SK-N-SH (cell line): ENCODE data around the gene PLEKHD1.

ENCODE experiments used
- EP300 ChIP-seq, 2 experiments: IDR thresholded peaks; 2 replicates each; pipeline versions ENCODE4 v1.4.0 to v1.6.1; 2012; ENCODE audit warnings: borderline replicate concordance in 1 of 2, low read depth in 1 of 2, low read length in 1 of 2
- EZH2phosphoT487 ChIP-seq: fragments of 200-600 bp; sonication (generic); IDR thresholded peaks from 2 replicates; pipeline ENCODE4 v1.6.1; 2017; ENCODE audit warnings: low read depth, mixed run types, mild to moderate bottlenecking, antibody characterized with exemption, moderate library complexity, borderline replicate concordance
- FOXM1 ChIP-seq: IDR thresholded peaks from 2 replicates; pipeline ENCODE4 v1.4.0; 2012; ENCODE audit warnings: low read depth, mild to moderate bottlenecking
- GABPA ChIP-seq: IDR thresholded peaks from 2 replicates; pipeline ENCODE4 v1.4.0; 2012; ENCODE audit warnings: low read depth, mild to moderate bottlenecking
- NRF1 ChIP-seq: IDR thresholded peaks from 2 replicates; pipeline ENCODE4 v1.6.1; 2012; ENCODE audit warnings: low read depth, mild to moderate bottlenecking, low read length
- PBX3 ChIP-seq: IDR thresholded peaks from 2 replicates; pipeline ENCODE4; 2012
- POLR2AphosphoS5 ChIP-seq: IDR thresholded peaks from 2 replicates; pipeline ENCODE4 v1.6.1; 2012; ENCODE audit warnings: low read depth, low read length
- RAD21 ChIP-seq: IDR thresholded peaks from 2 replicates; pipeline ENCODE4 v1.6.1; 2012; ENCODE audit warnings: mild to moderate bottlenecking, low read length
- SIN3A ChIP-seq: IDR thresholded peaks from 2 replicates; pipeline ENCODE4 v1.6.1; 2012; ENCODE audit warnings: low read depth, mild to moderate bottlenecking, low read length, moderate library complexity, borderline replicate concordance
- ZBTB33 ChIP-seq: IDR thresholded peaks from 2 replicates; pipeline ENCODE4 v1.4.0; 2012; ENCODE audit warnings: low read depth, borderline replicate concordance
- TF ChIP-seq, protein P1 (sequence below): fragments of 200-600 bp; sonication (generic); IDR thresholded peaks from 2 replicates; pipeline ENCODE4 v1.6.1; 2017; ENCODE audit warnings: antibody characterized with exemption, mild to moderate bottlenecking, moderate library complexity

DNA sequence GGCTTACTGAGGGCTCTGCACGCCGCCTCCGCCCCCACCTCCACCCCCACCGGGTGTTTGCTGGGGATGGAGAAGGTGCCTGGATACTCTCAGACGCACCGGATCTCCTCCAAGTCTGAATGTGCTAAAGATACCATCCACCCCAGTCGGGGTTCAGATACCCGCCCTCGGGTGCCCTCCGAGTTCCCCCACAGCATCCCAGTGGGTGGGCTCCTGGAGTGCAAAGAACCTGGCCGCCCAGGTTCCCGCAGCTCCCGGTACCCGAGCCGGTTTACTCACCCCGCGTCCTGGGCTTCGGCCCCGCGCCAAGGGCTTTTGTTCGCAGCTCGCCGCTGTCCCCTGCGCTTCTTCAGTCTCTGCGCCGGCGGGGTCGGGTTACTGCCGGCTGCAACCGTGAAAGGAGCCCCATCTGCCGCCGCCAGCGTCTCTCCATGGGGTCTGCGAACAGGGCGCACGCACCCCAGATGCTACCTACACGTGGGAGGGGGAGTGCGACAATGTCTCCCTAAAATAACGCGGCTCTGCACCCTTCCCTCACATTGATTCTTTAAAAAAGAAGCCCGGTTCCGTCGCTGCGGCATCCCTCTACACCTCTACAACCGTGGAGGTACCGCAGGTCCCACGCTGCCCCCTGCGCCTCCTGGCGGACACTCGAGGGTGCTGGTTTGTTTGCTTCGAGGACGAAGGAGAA is 89.9 kb downstream of the PLEKHD1 start, which contains the start of gene CCDC177:
- TF ChIP-seq, protein P1, sequence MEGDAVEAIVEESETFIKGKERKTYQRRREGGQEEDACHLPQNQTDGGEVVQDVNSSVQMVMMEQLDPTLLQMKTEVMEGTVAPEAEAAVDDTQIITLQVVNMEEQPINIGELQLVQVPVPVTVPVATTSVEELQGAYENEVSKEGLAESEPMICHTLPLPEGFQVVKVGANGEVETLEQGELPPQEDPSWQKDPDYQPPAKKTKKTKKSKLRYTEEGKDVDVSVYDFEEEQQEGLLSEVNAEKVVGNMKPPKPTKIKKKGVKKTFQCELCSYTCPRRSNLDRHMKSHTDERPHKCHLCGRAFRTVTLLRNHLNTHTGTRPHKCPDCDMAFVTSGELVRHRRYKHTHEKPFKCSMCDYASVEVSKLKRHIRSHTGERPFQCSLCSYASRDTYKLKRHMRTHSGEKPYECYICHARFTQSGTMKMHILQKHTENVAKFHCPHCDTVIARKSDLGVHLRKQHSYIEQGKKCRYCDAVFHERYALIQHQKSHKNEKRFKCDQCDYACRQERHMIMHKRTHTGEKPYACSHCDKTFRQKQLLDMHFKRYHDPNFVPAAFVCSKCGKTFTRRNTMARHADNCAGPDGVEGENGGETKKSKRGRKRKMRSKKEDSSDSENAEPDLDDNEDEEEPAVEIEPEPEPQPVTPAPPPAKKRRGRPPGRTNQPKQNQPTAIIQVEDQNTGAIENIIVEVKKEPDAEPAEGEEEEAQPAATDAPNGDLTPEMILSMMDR, result peak; percentile 94
- peak; percentile 78 for TF ChIP-seq RAD21
- TF ChIP-seq SIN3A, result no peak
- TF ChIP-seq NRF1, result no peak
- TF ChIP-seq PBX3, result no peak
- no peak for TF ChIP-seq EZH2phosphoT487
- no peak for TF ChIP-seq POLR2AphosphoS5
- no peak for TF ChIP-seq FOXM1
- no peak for TF ChIP-seq EP300 (IDR thresholded peaks at IDR 0.05; ENCODE audit: borderline replicate concordance in 1 of 2, low read depth in 1 of 2, low read length in 1 of 2)
- TF ChIP-seq GABPA, result no peak
- no peak for TF ChIP-seq ZBTB33
